ENCODE results near the gene MRS2. TPM values are rescaled to one million over a fixed set of nuclear protein-coding genes. Genes with fewer than 3 reads are reported as not detected.

Gene MRS2, protein sequence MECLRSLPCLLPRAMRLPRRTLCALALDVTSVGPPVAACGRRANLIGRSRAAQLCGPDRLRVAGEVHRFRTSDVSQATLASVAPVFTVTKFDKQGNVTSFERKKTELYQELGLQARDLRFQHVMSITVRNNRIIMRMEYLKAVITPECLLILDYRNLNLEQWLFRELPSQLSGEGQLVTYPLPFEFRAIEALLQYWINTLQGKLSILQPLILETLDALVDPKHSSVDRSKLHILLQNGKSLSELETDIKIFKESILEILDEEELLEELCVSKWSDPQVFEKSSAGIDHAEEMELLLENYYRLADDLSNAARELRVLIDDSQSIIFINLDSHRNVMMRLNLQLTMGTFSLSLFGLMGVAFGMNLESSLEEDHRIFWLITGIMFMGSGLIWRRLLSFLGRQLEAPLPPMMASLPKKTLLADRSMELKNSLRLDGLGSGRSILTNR
- total RNA-seq (10 to 100 TPM in 5 of 6 donors, 1 to 10 TPM in 1; 9.4 to 17.4 (median 13.0) TPM), polyA plus RNA-seq (10 to 100 TPM in 1 of 2 donors, 1 to 10 TPM in 1; 7.4 to 11.2 TPM)

DNA sequence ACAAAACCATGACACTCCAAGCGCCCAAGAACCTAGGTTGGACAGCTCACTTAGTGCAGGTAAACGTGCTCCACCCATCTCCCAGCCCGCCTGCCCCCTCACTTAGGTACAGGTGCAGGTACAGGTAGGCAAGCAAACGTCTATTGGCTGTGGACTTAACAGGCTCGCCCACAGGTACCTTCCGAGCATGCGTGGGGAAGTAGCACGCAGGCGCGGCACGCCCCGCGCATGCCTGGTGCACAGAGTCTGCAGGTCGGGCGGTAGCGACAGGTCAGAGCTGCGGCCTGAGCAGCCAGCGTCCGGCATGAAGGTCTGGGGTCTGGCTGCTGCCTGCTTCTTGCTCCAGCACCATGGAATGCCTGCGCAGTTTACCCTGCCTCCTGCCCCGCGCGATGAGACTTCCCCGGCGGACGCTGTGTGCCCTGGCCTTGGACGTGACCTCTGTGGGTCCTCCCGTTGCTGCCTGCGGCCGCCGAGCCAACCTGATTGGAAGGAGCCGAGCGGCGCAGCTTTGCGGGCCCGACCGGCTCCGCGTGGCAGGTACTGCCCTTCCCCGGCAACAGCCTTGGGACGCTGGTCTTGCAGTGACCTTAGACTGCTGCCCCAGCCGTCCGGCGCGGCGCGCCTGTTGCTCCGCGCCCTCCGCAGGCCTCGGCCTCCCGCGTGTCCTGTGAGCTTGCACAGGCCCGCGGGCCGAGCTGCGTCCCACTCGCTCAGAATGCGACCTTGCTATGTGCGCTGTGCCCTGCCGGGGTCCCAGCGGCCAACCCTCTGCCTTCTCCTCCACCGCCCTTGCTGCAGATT, at the start of gene MRS2:
TSS of gene MRS2 (plus strand) at position 240 of the 804 bp plus-strand sequence. CDS start at position 351, 111 bp downstream.
- peak; percentile 99 to 100 (median 99) for ATAC-seq
- Histone ChIP-seq H3K4me1 (peaks cover 0 to 11% (median 10%) of the 10 kb centered on the region in 3 donors), H3K27ac (peak within 1 kb of the TSS; percentile 41 to 71 (median 64)), H3K36me3 (no peaks in the 10 kb centered on the region), H3K27me3 (no peaks in the 10 kb centered on the region), H3K4me3 (peak within 1 kb of the TSS; percentile 57 to 100 (median 79)), H3K9me3 (no peaks in the 10 kb centered on the region)
- WGBS, 2 donors, result 0% methylated on average over 62 to 63 of the region's 63 CpGs
- intact Hi-C loops (cut with DNase I), result no loop called here
- no peak for FAIRE-seq
- TF ChIP-seq, protein P1, sequence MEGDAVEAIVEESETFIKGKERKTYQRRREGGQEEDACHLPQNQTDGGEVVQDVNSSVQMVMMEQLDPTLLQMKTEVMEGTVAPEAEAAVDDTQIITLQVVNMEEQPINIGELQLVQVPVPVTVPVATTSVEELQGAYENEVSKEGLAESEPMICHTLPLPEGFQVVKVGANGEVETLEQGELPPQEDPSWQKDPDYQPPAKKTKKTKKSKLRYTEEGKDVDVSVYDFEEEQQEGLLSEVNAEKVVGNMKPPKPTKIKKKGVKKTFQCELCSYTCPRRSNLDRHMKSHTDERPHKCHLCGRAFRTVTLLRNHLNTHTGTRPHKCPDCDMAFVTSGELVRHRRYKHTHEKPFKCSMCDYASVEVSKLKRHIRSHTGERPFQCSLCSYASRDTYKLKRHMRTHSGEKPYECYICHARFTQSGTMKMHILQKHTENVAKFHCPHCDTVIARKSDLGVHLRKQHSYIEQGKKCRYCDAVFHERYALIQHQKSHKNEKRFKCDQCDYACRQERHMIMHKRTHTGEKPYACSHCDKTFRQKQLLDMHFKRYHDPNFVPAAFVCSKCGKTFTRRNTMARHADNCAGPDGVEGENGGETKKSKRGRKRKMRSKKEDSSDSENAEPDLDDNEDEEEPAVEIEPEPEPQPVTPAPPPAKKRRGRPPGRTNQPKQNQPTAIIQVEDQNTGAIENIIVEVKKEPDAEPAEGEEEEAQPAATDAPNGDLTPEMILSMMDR (IDR thresholded peaks at IDR 0.05), result no peak
- DNase-seq, result peak; percentile 91 to 98 (median 94)

- intact Hi-C loops (cut with DNase I), result no loop called here
- Histone ChIP-seq H3K9me3 (no peaks in the 10 kb centered on the region), H3K36me3 (no peaks in the 10 kb centered on the region), H3K27ac (peak overlapping the region in 1 of 4 donors; percentile 39), H3K4me1 (no peaks in the 10 kb centered on the region), H3K27me3 (no peaks in the 10 kb centered on the region), H3K4me3 (peak overlapping the region in 2 of 4 donors; percentile 22 to 57)
- TF ChIP-seq, protein P1 (IDR thresholded peaks at IDR 0.05), result no peak
- WGBS, 2 donors, result 62 to 68% methylated on average over 1 of the region's 1 CpG
- FAIRE-seq (no peak), ATAC-seq (no peak), DNase-seq (no peak)
These were observed 48.9 kb upstream of the MRS2 start for GRCh38 chr6:24353861-24354260.

DNA sequence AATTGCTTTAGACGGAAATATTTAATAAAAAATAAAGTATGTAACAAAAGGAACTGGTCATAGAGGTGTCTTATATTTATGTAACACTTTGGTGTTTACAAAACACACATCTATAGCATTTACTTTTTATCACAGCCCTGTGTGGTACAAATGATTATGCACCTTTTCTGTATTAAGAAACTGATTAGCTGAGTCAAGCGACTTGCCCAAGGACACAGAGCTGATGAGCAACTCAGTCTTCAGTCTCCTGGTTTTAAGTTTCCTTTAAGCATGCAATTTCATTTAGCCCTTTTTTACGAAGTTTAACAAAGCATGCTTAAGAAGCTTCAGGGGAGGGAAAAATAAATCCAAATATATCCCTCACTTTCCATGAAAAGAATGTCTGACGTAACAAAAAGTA, 47.3 kb upstream of the MRS2 start:
- H3K36me3 ChIP-seq, result no peaks in the 10 kb centered on the region
- peak overlapping the region in 2 of 4 donors; percentile 39 to 89 for H3K27ac ChIP-seq
- intact Hi-C loops (cut with DNase I), result no loop called here
- no peak for DNase-seq
- TF ChIP-seq, protein P1 (IDR thresholded peaks at IDR 0.05), result no peak
- no peak for ATAC-seq
- no peaks in the 10 kb centered on the region for H3K27me3 ChIP-seq
- peak overlapping the region in 3 of 4 donors; percentile 4 to 57 (median 55) for H3K4me3 ChIP-seq
- 26 to 28% methylated on average over 4 of the region's 4 CpGs for WGBS, 2 donors
- no peaks in the 10 kb centered on the region for H3K9me3 ChIP-seq
- no peak for FAIRE-seq
- H3K4me1 ChIP-seq, result peaks cover 0 to 2% (median 1%) of the 10 kb centered on the region in 3 donors

GRCh38 chr6:24356310-24356973, 46.3 kb upstream of the MRS2 start:
- FAIRE-seq, result no peak
- Histone ChIP-seq H3K27me3 (no peaks in the 10 kb centered on the region), H3K4me1 (peaks cover 0 to 4% (median 4%) of the 10 kb centered on the region in 3 donors), H3K9me3 (no peaks in the 10 kb centered on the region), H3K36me3 (no peaks in the 10 kb centered on the region), H3K4me3 (peak overlapping the region; percentile 4 to 57 (median 52)), H3K27ac (peak overlapping the region in 3 of 4 donors; percentile 31 to 89 (median 84))
- no peak for DNase-seq
- TF ChIP-seq, protein P1 (IDR thresholded peaks at IDR 0.05), result no peak
- intact Hi-C loops (cut with DNase I), result no loop called here
- no peak for ATAC-seq
- 37 to 44% methylated on average over 5 of the region's 5 CpGs for WGBS, 2 donors

Measured in pancreas (tissue), 10 donors.